Uterus (tissue), 4 donors: Measurements from ENCODE around the gene RIMKLA. TPM values are rescaled to one million over a fixed set of nuclear protein-coding genes. Genes with fewer than 3 reads are reported as not detected.

ENCODE experiments used
- DNase-seq, 2 donors: peaks; one replicate each; pipeline ENCODE4 v3.0.0-alpha.2; 2019 to 2020
- H3K27ac ChIP-seq, 2 donors: fragments of 200-600 bp; sonication (generic); 1 replicate in 1 of 2; 2 replicates in 1 of 2; pipeline ENCODE4 v1.5.1; 2016 to 2018
- H3K27me3 ChIP-seq, 2 donors: fragments of 200-600 bp; sonication (generic); one replicate each; pipeline ENCODE4 v1.5.1; 2018 to 2019; ENCODE audit warnings: control low read depth in 1 of 2
- H3K36me3 ChIP-seq, 2 donors: fragments of 200-600 bp; sonication (generic); one replicate each; pipeline ENCODE4 v1.5.1; 2019; ENCODE audit warnings: control low read depth in 1 of 2
- H3K4me1 ChIP-seq, 2 donors: fragments of 200-600 bp; sonication (generic); one replicate each; pipeline ENCODE4 v1.5.1; 2018 to 2019; ENCODE audit warnings: control low read depth in 1 of 2
- H3K4me3 ChIP-seq, 2 donors: fragments of 200-600 bp; sonication (generic); 1 replicate in 1 of 2; 2 replicates in 1 of 2; pipeline ENCODE4 v1.5.1; 2018 to 2019; ENCODE audit warnings: mild to moderate bottlenecking in 1 of 2
- H3K9me3 ChIP-seq, 2 donors: fragments of 200-600 bp; sonication (generic); one replicate each; pipeline ENCODE4 v1.5.1; 2019; ENCODE audit warnings: control low read depth in 1 of 2
- CTCF ChIP-seq, 4 experiments: fragments of 200-600 bp in 2 of 4; fragments of 450-650 bp in 2 of 4; sonication (generic) in 2 of 4; IDR thresholded peaks; one replicate each; pipeline ENCODE4 v1.5.1; 2016 to 2019; ENCODE audit warnings: antibody characterized with exemption in 4 of 4, mild to moderate bottlenecking in 2 of 4, moderate library complexity in 1 of 4
- POLR2A ChIP-seq, 2 donors: fragments of 450-650 bp; IDR thresholded peaks; one replicate each; pipeline ENCODE4 v1.6.1; 2016; ENCODE audit warnings: antibody characterized with exemption in 2 of 2, mild to moderate bottlenecking in 1 of 2, moderate library complexity in 1 of 2
- intact Hi-C: fragments of 100-400 bp; cut with DNase I; formaldehyde crosslinking; loops from one replicate; pipeline ENCODE4 v1.15.1; 2023; ENCODE audit warnings: low total_unique reads
- total RNA-seq, 4 donors: library from RNA; depleted of rRNA in 3 of 4; stranded (reverse); fragments of >200 nt in 3 of 4; gene quantifications; one replicate each; pipeline versions ENCODE4 v1.1.0 to v1.2.4, GENCODE V29; 2014 to 2023
- donor health status: DM: yes; HTN: yes; CAD: no.

RIMKLA gene
- total RNA-seq, 4 donors from 2014 or later = under 0.01 to 1.6 (median 0.62) TPM; not detected in 1

DNA sequence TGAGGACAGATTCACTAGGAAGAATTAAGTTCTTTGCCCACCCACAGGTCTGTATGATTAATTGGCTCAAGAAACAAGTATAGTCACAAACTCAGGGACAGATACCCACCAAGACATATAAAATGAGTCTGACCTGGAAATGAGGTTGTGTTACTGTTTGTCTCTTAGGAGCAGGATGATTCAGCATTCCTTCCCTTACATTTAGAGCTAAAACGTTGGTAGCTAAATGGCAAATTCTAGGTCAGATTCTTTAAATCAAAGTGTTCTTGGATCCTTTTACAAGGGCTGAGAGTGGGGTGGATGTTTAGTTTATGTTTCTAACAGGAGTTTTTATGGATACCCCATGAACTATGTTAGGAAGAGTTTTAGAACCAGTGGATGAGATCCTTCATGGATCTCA is 4.7 kb downstream of the RIMKLA start:
- Histone ChIP-seq H3K4me3 (no peak overlapping the region), H3K27ac (no peak overlapping the region), H3K9me3 (no peaks in the 10 kb centered on the region), H3K27me3 (peaks cover 0 to 6% of the 10 kb centered on the region in 2 donors), H3K36me3 (no peaks in the 10 kb centered on the region), H3K4me1 (no peaks in the 10 kb centered on the region)
- TF ChIP-seq CTCF (IDR thresholded peaks at IDR 0.05) (no peak), POLR2A (IDR thresholded peaks at IDR 0.05) (no peak)
- DNase-seq = no peak
- intact Hi-C loops = no loop called here

DNA sequence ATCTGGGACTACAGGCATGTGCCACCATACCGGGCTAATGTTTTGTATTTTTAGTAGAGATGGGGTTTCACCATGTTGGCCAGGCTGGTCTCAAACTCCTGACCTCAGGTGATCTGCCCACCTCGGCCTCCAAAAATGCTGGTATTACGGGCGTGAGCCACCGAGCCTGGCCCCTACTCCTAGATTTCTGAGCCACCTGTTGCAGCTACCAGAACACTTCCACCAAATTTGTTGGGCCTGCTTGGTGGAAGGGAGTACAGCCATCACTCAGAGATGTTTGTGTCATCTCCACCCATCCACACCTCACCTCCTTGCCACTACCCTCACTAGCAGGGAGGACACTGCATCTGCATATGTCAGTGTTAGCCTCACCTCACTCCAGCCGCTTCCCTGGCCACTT is 5.5 kb downstream of the RIMKLA start:
- no peak overlapping the region for H3K27ac ChIP-seq
- intact Hi-C loops = no loop called here
- no peak for TF ChIP-seq CTCF (IDR thresholded peaks at IDR 0.05)
- no peak for TF ChIP-seq POLR2A (IDR thresholded peaks at IDR 0.05)
- DNase-seq = no peak
- no peak overlapping the region for H3K4me3 ChIP-seq
- no peaks in the 10 kb centered on the region for H3K36me3 ChIP-seq
- H3K27me3 ChIP-seq = peaks cover 0 to 6% of the 10 kb centered on the region in 2 donors
- no peaks in the 10 kb centered on the region for H3K9me3 ChIP-seq
- no peaks in the 10 kb centered on the region for H3K4me1 ChIP-seq

DNA sequence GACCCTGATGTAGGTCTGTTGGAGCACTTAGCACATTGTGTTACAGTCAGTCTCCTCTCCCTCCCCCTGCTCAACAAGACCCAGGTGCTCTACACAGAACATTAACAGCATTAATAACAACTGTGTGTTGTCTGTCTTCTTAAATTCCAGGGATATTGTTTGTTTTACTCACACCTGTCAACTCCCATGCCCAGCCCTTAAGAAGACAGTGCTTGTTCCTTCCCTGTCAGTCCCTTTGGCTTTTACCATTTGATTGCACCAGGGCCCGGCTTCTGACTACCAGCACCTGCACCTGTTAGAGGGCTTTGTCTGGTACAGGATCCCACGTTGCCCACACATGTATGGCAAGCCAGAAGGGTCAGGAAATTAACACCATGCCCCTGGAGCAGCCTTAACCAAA is 11.7 kb downstream of the RIMKLA start:
- Histone ChIP-seq H3K36me3 (no peaks in the 10 kb centered on the region), H3K27me3 (no peaks in the 10 kb centered on the region), H3K4me3 (no peak overlapping the region), H3K9me3 (no peaks in the 10 kb centered on the region), H3K4me1 (no peaks in the 10 kb centered on the region), H3K27ac (no peak overlapping the region)
- TF ChIP-seq CTCF (IDR thresholded peaks at IDR 0.05) = no peak
- intact Hi-C loops = no loop called here
- DNase-seq = no peak

DNA sequence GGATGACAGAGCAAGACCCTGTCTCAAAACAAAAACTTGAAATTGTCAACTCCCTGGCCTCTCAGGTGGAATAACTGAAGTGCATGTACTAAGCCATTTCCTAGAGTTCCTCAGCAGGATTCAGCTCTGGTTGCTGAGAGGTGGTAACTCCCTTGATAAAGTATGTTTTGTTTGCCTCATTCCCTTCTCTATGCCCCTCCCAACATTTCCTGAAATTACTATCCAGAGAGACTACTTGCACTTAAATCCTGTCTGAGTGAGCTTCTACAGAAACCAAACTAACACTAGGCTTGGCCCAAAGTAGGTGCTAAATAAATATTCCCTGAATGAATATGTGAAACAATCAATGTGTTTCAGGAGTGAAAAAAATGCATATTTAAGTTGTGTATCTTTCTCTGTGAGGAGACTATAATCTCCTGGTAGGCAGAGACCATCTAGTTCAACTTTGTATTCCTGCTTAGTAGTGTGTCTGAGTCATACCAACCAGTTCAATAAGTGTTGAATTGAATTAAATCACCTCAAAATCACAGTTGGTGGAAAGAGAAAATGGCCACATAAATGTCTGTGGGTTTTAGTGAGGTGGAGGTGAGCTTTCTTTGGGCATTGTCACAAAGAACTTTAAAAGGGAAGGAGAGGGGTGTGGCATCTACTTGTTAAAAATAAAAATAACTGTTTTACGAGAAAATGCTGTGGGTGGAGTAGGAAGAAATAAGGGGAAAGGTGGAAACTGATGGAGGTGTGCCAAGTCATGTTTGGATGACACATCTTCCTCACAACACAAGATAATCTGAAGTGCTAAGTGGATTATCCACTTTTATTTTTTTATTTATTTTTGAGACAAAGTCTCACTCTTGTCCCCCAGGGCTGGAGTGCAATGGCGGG is 12.6 kb downstream of the RIMKLA start:
- DNase-seq = no peak
- no peak overlapping the region for H3K4me3 ChIP-seq
- intact Hi-C loops = no loop called here
- no peaks in the 10 kb centered on the region for H3K27me3 ChIP-seq
- no peak for TF ChIP-seq CTCF (IDR thresholded peaks at IDR 0.05)
- TF ChIP-seq POLR2A (IDR thresholded peaks at IDR 0.05) = no peak
- no peaks in the 10 kb centered on the region for H3K4me1 ChIP-seq
- no peaks in the 10 kb centered on the region for H3K9me3 ChIP-seq
- H3K27ac ChIP-seq = no peak overlapping the region
- H3K36me3 ChIP-seq = no peaks in the 10 kb centered on the region

- TF ChIP-seq CTCF (IDR thresholded peaks at IDR 0.05) (no peak), POLR2A (IDR thresholded peaks at IDR 0.05) (no peak)
Measured at GRCh38 chr1:42399315-42400100, 18.9 kb downstream of the RIMKLA start.

More at GRCh38 chr1:42399315-42400100, 18.9 kb downstream of the RIMKLA start:
- Histone ChIP-seq H3K9me3 (no peaks in the 10 kb centered on the region), H3K4me1 (no peaks in the 10 kb centered on the region), H3K27ac (no peak overlapping the region), H3K36me3 (no peaks in the 10 kb centered on the region), H3K27me3 (no peaks in the 10 kb centered on the region), H3K4me3 (no peak overlapping the region)
- no peak for DNase-seq
- intact Hi-C loops = no loop called here
